Esophagus muscularis mucosa (tissue), 3 donors: ENCODE measurements around the gene PLA2G4F.

Experiments used
- CTCF ChIP-seq, 3 experiments: fragments of 200-600 bp in 2 of 3; fragments of 450-650 bp in 1 of 3; sonication (generic) in 2 of 3; IDR thresholded peaks; one replicate each; pipeline ENCODE4 v1.5.1; 2017 to 2019; ENCODE audit warnings: antibody characterized with exemption in 3 of 3, mild to moderate bottlenecking in 2 of 3, moderate library complexity in 1 of 3
- POLR2A ChIP-seq: fragments of 450-650 bp; IDR thresholded peaks from one replicate; pipeline ENCODE4 v1.6.1; 2017; ENCODE audit warnings: antibody characterized with exemption, moderate library complexity, mild to moderate bottlenecking, low read depth

GRCh38 chr15:42139596-42139995 lies 16.8 kb downstream of the PLA2G4F start:
- TF ChIP-seq POLR2A (no peak), CTCF (IDR thresholded peaks at IDR 0.05) (no peak)
